Mesendoderm (in vitro differentiated cells): ENCODE results near the gene TUBA3E.
"Not testable (repeated sequence)": the region's sequence is repeated elsewhere in the genome, so short reads cannot be mapped to it uniquely, and the experiment has no call there.

Experiments
- DNase-seq: peaks from one replicate; pipeline ENCODE4 v3.0.0; 2013
- H2AK5ac ChIP-seq: 2 replicates; pipeline ENCODE4 v1.6.1; 2013; ENCODE audit warnings: low read length, inconsistent platforms
- H2BK120ac ChIP-seq: 2 replicates; pipeline ENCODE4 v1.6.1; 2013; ENCODE audit warnings: low read depth, mild to moderate bottlenecking, low read length, moderate library complexity, mixed read lengths
- H2BK15ac ChIP-seq: replicated peaks from 2 replicates; pipeline ENCODE4 v1.6.1; 2013; ENCODE audit warnings: low read depth, mild to moderate bottlenecking, moderate library complexity
- H2BK5ac ChIP-seq: 2 replicates; pipeline ENCODE4 v1.6.1; 2013; ENCODE audit warnings: low read length, inconsistent platforms
- H3K18ac ChIP-seq: 2 replicates; pipeline ENCODE4 v1.6.1; 2013; ENCODE audit warnings: mild to moderate bottlenecking, low read length, mixed read lengths
- H3K23ac ChIP-seq: one replicate; pipeline ENCODE4 v1.6.1; 2013; ENCODE audit warnings: low read length
- H3K27ac ChIP-seq: 2 replicates; pipeline ENCODE4 v1.5.1; 2013; ENCODE audit warnings: low read depth, mild to moderate bottlenecking, inconsistent platforms, low read length, moderate library complexity
- H3K27me3 ChIP-seq: 2 replicates; pipeline ENCODE4 v1.6.1; 2013; ENCODE audit warnings: low read length, control low read depth, mild to moderate bottlenecking, inconsistent platforms; ENCODE audit not compliant: insufficient read depth, poor library complexity
- H3K36me3 ChIP-seq: 2 replicates; pipeline ENCODE4 v1.6.1; 2013; ENCODE audit warnings: low read length, inconsistent platforms; ENCODE audit not compliant: control insufficient read depth, insufficient read depth
- H3K4ac ChIP-seq: one replicate; pipeline ENCODE4 v1.6.1; 2013; ENCODE audit warnings: low read depth, mild to moderate bottlenecking, low read length, moderate library complexity
- H3K4me1 ChIP-seq: 2 replicates; pipeline ENCODE4 v1.6.1; 2013; ENCODE audit warnings: low read depth, low read length, inconsistent platforms; ENCODE audit not compliant: control insufficient read depth
- H3K4me2 ChIP-seq: 2 replicates; pipeline ENCODE4 v1.6.1; 2013; ENCODE audit warnings: low read length
- H3K4me3 ChIP-seq: 2 replicates; pipeline ENCODE4 v1.5.1; 2013; ENCODE audit warnings: mild to moderate bottlenecking, low read length
- H3K56ac ChIP-seq: one replicate; pipeline ENCODE4 v1.6.1; 2013; ENCODE audit warnings: low read length
- H3K79me1 ChIP-seq: 2 replicates; pipeline ENCODE4 v1.6.1; 2013; ENCODE audit warnings: low read length, inconsistent platforms
- H3K79me2 ChIP-seq: 2 replicates; pipeline ENCODE4 v1.6.1; 2013; ENCODE audit warnings: mild to moderate bottlenecking, low read length; ENCODE audit not compliant: control insufficient read depth, insufficient read depth
- H3K9ac ChIP-seq: 2 replicates; pipeline ENCODE4 v1.6.1; 2013; ENCODE audit warnings: low read length, inconsistent platforms
- H4K5ac ChIP-seq: one replicate; pipeline ENCODE4 v1.6.1; 2013; ENCODE audit warnings: low read length
- H4K8ac ChIP-seq: one replicate; pipeline ENCODE4 v1.6.1; 2013; ENCODE audit warnings: low read depth, mild to moderate bottlenecking, control low read depth, low read length, moderate library complexity
- WGBS: extraction: QIAGEN DNeasy Blood & Tissue Kit; methylation state at CpG from one replicate; pipeline ENCODE4 v1.1.7; 2013; ENCODE audit warnings: low lambda C conversion rate, missing lambda C conversion rate; ENCODE audit not compliant: insufficient coverage; ENCODE audit errors: extremely low coverage; 5-methylcytosine and 5-hydroxymethylcytosine counted together

The TUBA3E gene

GRCh38 chr2:130154773-130155765 lies 43.2 kb downstream of the TUBA3E start:
- Histone ChIP-seq H2AK5ac (no peak overlapping the region), H3K4me2 (no peak overlapping the region), H3K9ac (no peak overlapping the region), H3K79me2 (no peaks in the 10 kb centered on the region), H3K18ac (no peak overlapping the region), H2BK15ac (no peak overlapping the region), H3K23ac (no peak overlapping the region), H4K5ac (no peak overlapping the region), H2BK120ac (no peak overlapping the region), H3K4me1 (no peaks in the 10 kb centered on the region), H2BK5ac (no peak overlapping the region), H3K4me3 (no peak overlapping the region), H3K4ac (no peak overlapping the region), H3K79me1 (no peaks in the 10 kb centered on the region), H3K56ac (no peak overlapping the region), H3K27ac (no peak overlapping the region), H3K36me3 (no peaks in the 10 kb centered on the region), H4K8ac (no peak overlapping the region), H3K27me3 (no peaks in the 10 kb centered on the region)
- no CpG with 5 or more reads among the region's 29 CpGs for WGBS
- DNase-seq = no peak

GRCh38 chr2:130154423-130154770 lies 43.8 kb downstream of the TUBA3E start:
- not testable (repeated sequence) for H2BK120ac ChIP-seq, DNase-seq
- WGBS = no CpG with 5 or more reads among the region's 8 CpGs

GRCh38 chr2:130153721-130154422 lies 44.4 kb downstream of the TUBA3E start:
- not testable (repeated sequence) for H3K56ac ChIP-seq, H3K27ac ChIP-seq, H3K9ac ChIP-seq, H3K79me1 ChIP-seq, H3K4me1 ChIP-seq, H3K4me3 ChIP-seq, H3K36me3 ChIP-seq, H2BK5ac ChIP-seq, H2AK5ac ChIP-seq, H3K79me2 ChIP-seq, H3K18ac ChIP-seq, H3K4me2 ChIP-seq, H3K4ac ChIP-seq, DNase-seq, H4K8ac ChIP-seq, H2BK15ac ChIP-seq, H4K5ac ChIP-seq, H3K23ac ChIP-seq, H3K27me3 ChIP-seq, H2BK120ac ChIP-seq
- WGBS = no CpG with 5 or more reads among the region's 23 CpGs

More at GRCh38 chr2:130154423-130154770, 43.8 kb downstream of the TUBA3E start:
- not testable (repeated sequence) for H4K5ac ChIP-seq, H3K4ac ChIP-seq, H2BK5ac ChIP-seq, H3K79me2 ChIP-seq, H3K4me2 ChIP-seq, H3K27ac ChIP-seq, H3K79me1 ChIP-seq, H3K9ac ChIP-seq, H2BK15ac ChIP-seq, H3K4me1 ChIP-seq, H3K27me3 ChIP-seq, H3K23ac ChIP-seq, H2AK5ac ChIP-seq, H4K8ac ChIP-seq, H3K56ac ChIP-seq, H3K4me3 ChIP-seq, H3K18ac ChIP-seq, H3K36me3 ChIP-seq

GRCh38 chr2:130152816-130153595 lies 45.2 kb downstream of the TUBA3E start:
- H3K79me2 ChIP-seq = no peaks in the 10 kb centered on the region
- H3K23ac ChIP-seq = no peak overlapping the region
- H3K79me1 ChIP-seq = no peaks in the 10 kb centered on the region
- WGBS = no CpG with 5 or more reads among the region's 25 CpGs
- no peak overlapping the region for H4K8ac ChIP-seq
- no peak overlapping the region for H3K56ac ChIP-seq
- H3K36me3 ChIP-seq = no peaks in the 10 kb centered on the region
- H3K27me3 ChIP-seq = no peaks in the 10 kb centered on the region
- H2AK5ac ChIP-seq = no peak overlapping the region
- no peak overlapping the region for H2BK5ac ChIP-seq
- H4K5ac ChIP-seq = no peak overlapping the region
- no peak overlapping the region for H3K4ac ChIP-seq
- H3K4me1 ChIP-seq = no peaks in the 10 kb centered on the region
- no peak overlapping the region for H3K18ac ChIP-seq
- H2BK15ac ChIP-seq = no peak overlapping the region
- H3K27ac ChIP-seq = no peak overlapping the region
- H2BK120ac ChIP-seq = no peak overlapping the region
- no peak for DNase-seq
- no peak overlapping the region for H3K4me3 ChIP-seq
- H3K4me2 ChIP-seq = no peak overlapping the region
- H3K9ac ChIP-seq = no peak overlapping the region

GRCh38 chr2:130152136-130152815 lies 46.0 kb downstream of the TUBA3E start:
- WGBS = no CpG with 5 or more reads among the region's 27 CpGs

More at GRCh38 chr2:130152136-130152815, 46.0 kb downstream of the TUBA3E start:
- H3K79me1 ChIP-seq, H3K9ac ChIP-seq, DNase-seq, H4K5ac ChIP-seq, H3K4me1 ChIP-seq, H3K4me2 ChIP-seq, H2BK15ac ChIP-seq, H3K79me2 ChIP-seq, H3K23ac ChIP-seq, H3K4ac ChIP-seq, H4K8ac ChIP-seq, H2BK120ac ChIP-seq, H3K27me3 ChIP-seq, H3K4me3 ChIP-seq, H3K56ac ChIP-seq, H3K18ac ChIP-seq, H3K36me3 ChIP-seq, H2AK5ac ChIP-seq, H2BK5ac ChIP-seq, H3K27ac ChIP-seq: not testable (repeated sequence)
